Ovary (tissue), 9 donors: ENCODE data around the gene SFTPD. TPM values are rescaled to one million over a fixed set of nuclear protein-coding genes. Genes with fewer than 3 reads are reported as not detected.

Experiments used
- DNase-seq, 5 donors: peaks; one replicate each; pipeline ENCODE4 v3.0.0-alpha.2; 2019 to 2020
- H3K27ac ChIP-seq, 2 donors: fragments of 200-600 bp; one replicate each; pipeline versions ENCODE4 v1.5.1 to v1.8.0; 2019 to 2022
- H3K27me3 ChIP-seq: fragments of 200-600 bp; one replicate; pipeline ENCODE4 v1.8.0; 2022
- H3K36me3 ChIP-seq: fragments of 200-600 bp; sonication (generic); one replicate; pipeline ENCODE4 v1.5.1; 2019
- H3K4me1 ChIP-seq: one replicate; pipeline ENCODE4 v1.8.1; 2013; ENCODE audit warnings: mild to moderate bottlenecking, moderate library complexity; ENCODE audit not compliant: insufficient read depth
- H3K4me3 ChIP-seq: fragments of 200-600 bp; sonication (generic); one replicate; pipeline ENCODE4 v1.5.1; 2017
- H3K9me3 ChIP-seq, 2 donors: fragments of 200-600 bp in 1 of 2; sonication (generic) in 1 of 2; one replicate each; pipeline versions ENCODE4 v1.5.1 to v1.8.1; 2013 to 2019; ENCODE audit warnings: mild to moderate bottlenecking in 1 of 2, moderate library complexity in 1 of 2
- EP300 ChIP-seq: sonication (generic); formaldehyde crosslinking; IDR thresholded peaks from one replicate; pipeline ENCODE4 v1.6.1; 2017; ENCODE audit warnings: antibody characterized with exemption
- POLR2A ChIP-seq: fragments of 450-650 bp; IDR thresholded peaks from one replicate; pipeline ENCODE4 v1.6.1; 2017; ENCODE audit warnings: antibody characterized with exemption, mild to moderate bottlenecking, moderate library complexity
- WGBS, 3 donors: extraction: QIAGEN DNeasy Blood & Tissue Kit in 1 of 3; methylation state at CpG; one replicate each; pipeline versions ENCODE4 v1.1.5 to v1.1.7; 2013 to 2017; 5-methylcytosine and 5-hydroxymethylcytosine counted together
- intact Hi-C, 4 donors: fragments of 100-400 bp; cut with DNase I; formaldehyde crosslinking; loops; one replicate each; pipeline versions ENCODE4 v1.11.0 to v1.15.1; 2022 to 2023
- polyA plus RNA-seq, 2 donors: library from polyadenylated mRNA; stranded (reverse); fragments of 200-250 nt in 1 of 2; fragments of 350-450 nt in 1 of 2; fragmentation: Illumina TruSeq in 1 of 2; extraction: RNeasy Lipid Tissue Mini Kit (QIAGEN cat#74804) in 1 of 2; gene quantifications; one replicate each; pipeline ENCODE4 v1.2.3, GENCODE V29; 2013 to 2014
- total RNA-seq, 7 donors: library from RNA; depleted of rRNA in 2 of 7; stranded (reverse); fragments of >200 nt in 2 of 7; fragmentation: NEBNext Ultra II Directional in 3 of 7; extraction: Animal tissue kit (Norgen Biotek cat#: 25700) in 3 of 7; gene quantifications; one replicate each; pipeline versions ENCODE4 v1.1.0 to v1.2.4, GENCODE V29; 2016 to 2023
- TF ChIP-seq, protein P1 (sequence below), 3 donors: fragments of 450-650 bp in 2 of 3; fragments of 200-600 bp in 1 of 3; IDR thresholded peaks; one replicate each; pipeline versions ENCODE4 v1.5.1 to v1.8.0; 2016 to 2022; ENCODE audit warnings: antibody characterized with exemption in 3 of 3, mild to moderate bottlenecking in 1 of 3
- donor health status: DM: no; HTN: no; CAD: no; lungs with moderate emphysema.
- donor health status: DM: no; HTN: no; CAD: no.
- donor health status: Bipolar disorder and iron deficiency.
- donor health status: DM: yes; HTN: yes; CAD: no.
- donor health status: DM: no; HTN: no; CAD: no.
- donor health status: DM: yes; HTN: yes; CAD: no.

SFTPD gene
- total and polyA plus RNA-seq, 9 donors = 0.15 to 2.2 (median 0.30) TPM; not detected in 2

GRCh38 chr10:79942261-79943185, 6.4 kb downstream of the SFTPD start:
- no peak for DNase-seq
- Histone ChIP-seq H3K36me3 (no peaks in the 10 kb centered on the region), H3K4me1 (no peaks in the 10 kb centered on the region), H3K4me3 (no peak overlapping the region), H3K27ac (no peak overlapping the region), H3K9me3 (no peaks in the 10 kb centered on the region), H3K27me3 (no peaks in the 10 kb centered on the region)
- intact Hi-C loops = no loop called here
- TF ChIP-seq, protein P1, sequence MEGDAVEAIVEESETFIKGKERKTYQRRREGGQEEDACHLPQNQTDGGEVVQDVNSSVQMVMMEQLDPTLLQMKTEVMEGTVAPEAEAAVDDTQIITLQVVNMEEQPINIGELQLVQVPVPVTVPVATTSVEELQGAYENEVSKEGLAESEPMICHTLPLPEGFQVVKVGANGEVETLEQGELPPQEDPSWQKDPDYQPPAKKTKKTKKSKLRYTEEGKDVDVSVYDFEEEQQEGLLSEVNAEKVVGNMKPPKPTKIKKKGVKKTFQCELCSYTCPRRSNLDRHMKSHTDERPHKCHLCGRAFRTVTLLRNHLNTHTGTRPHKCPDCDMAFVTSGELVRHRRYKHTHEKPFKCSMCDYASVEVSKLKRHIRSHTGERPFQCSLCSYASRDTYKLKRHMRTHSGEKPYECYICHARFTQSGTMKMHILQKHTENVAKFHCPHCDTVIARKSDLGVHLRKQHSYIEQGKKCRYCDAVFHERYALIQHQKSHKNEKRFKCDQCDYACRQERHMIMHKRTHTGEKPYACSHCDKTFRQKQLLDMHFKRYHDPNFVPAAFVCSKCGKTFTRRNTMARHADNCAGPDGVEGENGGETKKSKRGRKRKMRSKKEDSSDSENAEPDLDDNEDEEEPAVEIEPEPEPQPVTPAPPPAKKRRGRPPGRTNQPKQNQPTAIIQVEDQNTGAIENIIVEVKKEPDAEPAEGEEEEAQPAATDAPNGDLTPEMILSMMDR (IDR thresholded peaks at IDR 0.05) = no peak
- TF ChIP-seq EP300 (no peak), POLR2A (no peak)
- WGBS, 3 donors = 89 to 91% (median 90%) methylated on average over 8 of the region's 8 CpGs

DNA sequence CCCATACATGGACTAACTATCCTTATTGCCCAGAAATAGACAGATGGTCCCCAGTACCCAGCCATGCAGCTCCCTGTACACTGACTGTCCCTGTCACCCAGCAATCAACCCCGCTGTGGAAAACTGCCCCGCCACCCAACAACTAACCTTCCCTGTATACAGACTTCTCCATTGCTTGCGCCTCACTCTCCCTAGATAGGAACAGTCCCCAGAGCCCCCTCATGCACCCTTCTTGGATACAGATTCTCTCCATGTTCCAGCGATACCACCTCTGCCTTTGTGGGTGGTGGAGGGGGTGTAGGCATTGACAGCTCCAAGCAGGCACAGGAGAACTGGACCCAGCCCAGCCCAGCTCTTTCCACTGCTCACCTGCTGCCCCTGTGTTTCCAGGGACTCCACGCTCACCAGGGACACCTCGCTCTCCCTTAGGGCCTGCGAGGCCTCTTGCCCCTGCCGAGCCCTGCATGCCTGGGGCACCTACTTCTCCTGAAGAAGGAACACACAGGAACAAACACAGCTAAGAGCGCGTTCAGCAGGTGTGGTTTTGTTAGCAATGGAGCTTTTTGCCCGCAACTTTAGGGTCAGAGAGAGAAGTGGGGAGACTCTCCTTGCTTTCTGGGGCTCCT, 7.2 kb downstream of the SFTPD start:
- Histone ChIP-seq H3K27ac (no peak overlapping the region), H3K36me3 (no peaks in the 10 kb centered on the region), H3K27me3 (no peaks in the 10 kb centered on the region), H3K4me3 (no peak overlapping the region), H3K4me1 (no peaks in the 10 kb centered on the region), H3K9me3 (no peaks in the 10 kb centered on the region)
- no peak for DNase-seq
- TF ChIP-seq, protein P1 (IDR thresholded peaks at IDR 0.05) = no peak
- 92 to 94% (median 94%) methylated on average over 11 of the region's 11 CpGs for WGBS, 3 donors
- intact Hi-C loops = no loop called here

- Histone ChIP-seq H3K4me3 (no peak overlapping the region), H3K27me3 (no peaks in the 10 kb centered on the region), H3K36me3 (no peaks in the 10 kb centered on the region), H3K27ac (no peak overlapping the region), H3K4me1 (no peaks in the 10 kb centered on the region), H3K9me3 (no peaks in the 10 kb centered on the region)
- no peak for DNase-seq
- intact Hi-C loops = no loop called here
- TF ChIP-seq, protein P1 (IDR thresholded peaks at IDR 0.05) = no peak
- TF ChIP-seq EP300 = no peak
- TF ChIP-seq POLR2A = no peak
- 90 to 96% (median 91%) methylated on average over 4 of the region's 4 CpGs for WGBS, 3 donors
Observed at GRCh38 chr10:79941146-79941545, 7.8 kb downstream of the SFTPD start.

- Histone ChIP-seq H3K9me3 (no peaks in the 10 kb centered on the region), H3K27me3 (no peaks in the 10 kb centered on the region), H3K4me1 (no peaks in the 10 kb centered on the region), H3K4me3 (no peak overlapping the region), H3K36me3 (no peaks in the 10 kb centered on the region), H3K27ac (no peak overlapping the region)
- intact Hi-C loops = no loop called here
- TF ChIP-seq, protein P1 (IDR thresholded peaks at IDR 0.05) = no peak
- no peak for TF ChIP-seq EP300
- TF ChIP-seq POLR2A = no peak
- DNase-seq = no peak
Observed at GRCh38 chr10:79940431-79940830, 8.5 kb downstream of the SFTPD start.
